A549 (cell line): ENCODE measurements around the gene MAD1L1. TPM values are rescaled to one million over a fixed set of nuclear protein-coding genes. Genes with fewer than 3 reads are reported as not detected.

Experiments
- ATAC-seq, 2 experiments: fragments of 200-7000 bp in 1 of 2; fragments of >200 bp in 1 of 2; cut with Nextera tagmentation in 1 of 2; cut with Tn5 transposase in 1 of 2; 3 replicates each; pipeline versions ENCODE4 v1.8.0 to v1.9.1; 2018 to 2020; ENCODE audit warnings: mild to moderate bottlenecking in 1 of 2, moderate library complexity in 1 of 2
- CTCF ChIA-PET: fragments of 300-600 bp; sonication (Branson Sonifier 250); formaldehyde crosslinking; extraction: SDS; loops from one replicate; lab custom pipeline; 2021; ENCODE audit warnings: antibody characterized with exemption, inconsistent platforms; lab: Yijun Ruan, JAX
- POLR2A ChIA-PET: fragments of 350-600 bp; formaldehyde crosslinking; extraction: SDS; loops from one replicate; lab custom pipeline; 2021; ENCODE audit warnings: antibody characterized with exemption, inconsistent platforms; lab: Yijun Ruan, JAX
- DNase-seq, 2 experiments: peaks; one replicate each; pipeline versions ENCODE4 v3.0.0 to v3.0.0-alpha.2; 2011 to 2016; ENCODE audit warnings: low read depth in 1 of 2, low spot score in 1 of 2
- FAIRE-seq: peaks from 2 replicates; lab custom pipeline; 2011; peaks lifted over from hg19 to GRCh38; lab: Jason Lieb, UNC
- H3K27ac ChIP-seq, 2 experiments: fragments of >200 bp; sonication (Bioruptor Twin); formaldehyde crosslinking; 3 replicates each; pipeline ENCODE4 v1.5.1; 2016 to 2017
- H3K4me1 ChIP-seq: fragments of >200 bp; sonication (Bioruptor Twin); formaldehyde crosslinking; 3 replicates; pipeline ENCODE4 v1.6.1; 2016
- H3K4me2 ChIP-seq: fragments of >200 bp; sonication (Bioruptor Twin); formaldehyde crosslinking; 3 replicates; pipeline ENCODE4 v1.6.1; 2016
- H3K4me3 ChIP-seq: fragments of >200 bp; sonication (Bioruptor Twin); formaldehyde crosslinking; 3 replicates; pipeline ENCODE4 v1.5.1; 2016
- H3K9me3 ChIP-seq: fragments of >200 bp; sonication (Bioruptor Twin); formaldehyde crosslinking; 3 replicates; pipeline ENCODE4 v1.6.1; 2016
- CBX2 ChIP-seq: fragments of 200-600 bp; sonication (generic); IDR thresholded peaks from 2 replicates; pipeline ENCODE4 v1.6.1; 2016; ENCODE audit warnings: low read depth, mild to moderate bottlenecking, borderline replicate concordance
- CBX8 ChIP-seq: fragments of 200-600 bp; sonication (generic); IDR thresholded peaks from 2 replicates; pipeline ENCODE4 v1.6.1; 2016
- CEBPB ChIP-seq, 2 experiments: fragments of >200 bp in 1 of 2; sonication (Bioruptor Twin) in 1 of 2; formaldehyde crosslinking in 1 of 2; IDR thresholded peaks; 2 replicates each; pipeline ENCODE4 v1.6.1; 2012 to 2016
- CHD2 ChIP-seq: fragments of 150-350 bp; IDR thresholded peaks from 2 replicates; pipeline ENCODE4 v1.6.1; 2014; ENCODE audit warnings: low read length; ENCODE audit not compliant: partially characterized antibody
- CHD4 ChIP-seq: fragments of 200-600 bp; sonication (generic); IDR thresholded peaks from 2 replicates; pipeline ENCODE4 v1.6.1; 2016; ENCODE audit warnings: antibody characterized with exemption, mild to moderate bottlenecking, borderline replicate concordance
- EHMT2 ChIP-seq: fragments of 200-600 bp; sonication (generic); IDR thresholded peaks from 2 replicates; pipeline ENCODE4 v1.6.1; 2016; ENCODE audit warnings: antibody characterized with exemption, low read depth, mild to moderate bottlenecking, moderate library complexity
- EP300 ChIP-seq, 2 experiments: fragments of >200 bp; sonication (Bioruptor Twin); formaldehyde crosslinking; IDR thresholded peaks; 2 replicates in 1 of 2; 3 replicates in 1 of 2; pipeline ENCODE4 v1.6.1; 2016 to 2017
- ESRRA ChIP-seq: fragments of 150-350 bp; IDR thresholded peaks from 2 replicates; pipeline ENCODE4 v1.6.1; 2014; ENCODE audit warnings: mild to moderate bottlenecking, low read length, borderline replicate concordance
- FOXS1 ChIP-seq: fragments of 250-450 bp; sonication (Bioruptor Pico); IDR thresholded peaks from 2 replicates; pipeline ENCODE4 v1.5.0; 2020; ENCODE audit warnings: mild to moderate bottlenecking, moderate library complexity
- HDAC2 ChIP-seq: fragments of 200-600 bp; sonication (generic); IDR thresholded peaks from 2 replicates; pipeline ENCODE4 v1.6.1; 2016
- HOXA7 ChIP-seq: fragments of 250-450 bp; sonication (Bioruptor Pico); IDR thresholded peaks from 2 replicates; pipeline ENCODE4 v1.5.0; 2020; ENCODE audit warnings: mild to moderate bottlenecking, moderate library complexity
- JUN ChIP-seq, 2 experiments: fragments of >200 bp; sonication (Bioruptor Twin); formaldehyde crosslinking; IDR thresholded peaks; 2 replicates in 1 of 2; 3 replicates in 1 of 2; pipeline ENCODE4 v1.6.1; 2016 to 2017
- KDM1A ChIP-seq: fragments of 200-600 bp; sonication (generic); IDR thresholded peaks from 2 replicates; pipeline ENCODE4 v1.6.1; 2016; ENCODE audit warnings: low read depth, mild to moderate bottlenecking
- MAFK ChIP-seq: fragments of 450-650 bp; IDR thresholded peaks from 2 replicates; pipeline ENCODE4 v1.6.1; 2014; ENCODE audit not compliant: partially characterized antibody
- MAZ ChIP-seq: fragments of 150-350 bp; IDR thresholded peaks from 2 replicates; pipeline ENCODE4 v1.6.1; 2014; ENCODE audit warnings: antibody characterized with exemption, low read depth, low read length, borderline replicate concordance
- MYC ChIP-seq: IDR thresholded peaks from 2 replicates; pipeline ENCODE4 v1.6.1; 2012; ENCODE audit warnings: mild to moderate bottlenecking, inconsistent platforms, low read length, improper control_type of control experiment, borderline replicate concordance
- NFE2L2 ChIP-seq: fragments of 150-350 bp; conservative IDR thresholded peaks from 2 replicates; pipeline ENCODE4 v1.6.1; 2014; ENCODE audit warnings: low read length
- NPAS2 ChIP-seq: fragments of 250-450 bp; sonication (Bioruptor Pico); IDR thresholded peaks from 2 replicates; pipeline ENCODE4 v1.8.0; 2022; ENCODE audit warnings: mild to moderate bottlenecking, moderate library complexity, borderline replicate concordance
- PHF8 ChIP-seq: fragments of 200-600 bp; sonication (generic); IDR thresholded peaks from 2 replicates; pipeline ENCODE4 v1.6.1; 2016; ENCODE audit warnings: low read depth, mild to moderate bottlenecking, antibody characterized with exemption, moderate library complexity, borderline replicate concordance
- POLR2AphosphoS2 ChIP-seq: conservative IDR thresholded peaks from 2 replicates; pipeline ENCODE4 v1.6.1; 2012; ENCODE audit warnings: low read length, improper control_type of control experiment, inconsistent platforms
- RAD21 ChIP-seq, 2 experiments: fragments of >200 bp in 1 of 2; sonication (Bioruptor Twin) in 1 of 2; formaldehyde crosslinking in 1 of 2; IDR thresholded peaks in 1 of 2; conservative IDR thresholded peaks in 1 of 2; 2 replicates in 1 of 2; 3 replicates in 1 of 2; pipeline ENCODE4 v1.6.1; 2012 to 2018; ENCODE audit warnings: inconsistent platforms in 1 of 2
- RARB ChIP-seq: fragments of 250-450 bp; sonication (Bioruptor Pico); IDR thresholded peaks from 2 replicates; pipeline ENCODE4 v1.8.0; 2021; ENCODE audit warnings: mild to moderate bottlenecking, moderate library complexity
- RCOR1 ChIP-seq: fragments of 150-350 bp; IDR thresholded peaks from 2 replicates; pipeline ENCODE4 v1.6.1; 2014; ENCODE audit warnings: antibody characterized with exemption, low read length, low read depth
- RFX5 ChIP-seq: fragments of 450-650 bp; IDR thresholded peaks from 2 replicates; pipeline ENCODE4 v1.7.1; 2014; ENCODE audit warnings: antibody characterized with exemption, mild to moderate bottlenecking, moderate library complexity
- SREBF2 ChIP-seq: fragments of 450-650 bp; IDR thresholded peaks from 2 replicates; pipeline ENCODE4 v1.6.1; 2014; ENCODE audit warnings: mild to moderate bottlenecking, moderate library complexity
- ZNF302 ChIP-seq: fragments of 250-450 bp; sonication (Bioruptor Pico); IDR thresholded peaks from 2 replicates; pipeline ENCODE4 v1.9.0; 2021; ENCODE audit warnings: inconsistent platforms, mild to moderate bottlenecking, moderate library complexity
- WGBS: methylation state at CpG from one replicate; pipeline ENCODE4 v1.1.6; 2017; ENCODE audit errors: missing lambda C conversion rate; 5-methylcytosine and 5-hydroxymethylcytosine counted together
- polyA plus RNA-seq, 4 experiments: library from polyadenylated mRNA; depleted of rRNA in 3 of 4; stranded (reverse); fragments of >200 nt; fragmentation: RNase III in 1 of 4; extraction: RNeasy Plus Mini Kit Qiagen cat#74134 plus additional on column Dnase treatment in 1 of 4; gene quantifications; 2 replicates in 3 of 4; 3 replicates in 1 of 4; pipeline ENCODE4 v1.2.3, GENCODE V29; 2011 to 2017
- TF ChIP-seq, protein P1 (sequence below): fragments of >200 bp; sonication (Bioruptor Twin); formaldehyde crosslinking; IDR thresholded peaks from 3 replicates; pipeline ENCODE4 v1.6.1; 2016
- TF ChIP-seq, protein P2 (sequence below): fragments of 150-350 bp; IDR thresholded peaks from 2 replicates; pipeline ENCODE4 v1.6.1; 2014; ENCODE audit warnings: low read depth, mild to moderate bottlenecking, low read length
- TF ChIP-seq, protein P3 (sequence below): fragments of >200 bp; sonication (Bioruptor Twin); formaldehyde crosslinking; IDR thresholded peaks from 3 replicates; pipeline ENCODE4 v1.5.1; 2016
- TF ChIP-seq, protein P4 (sequence below): IDR thresholded peaks from 2 replicates; pipeline ENCODE4 v1.6.1; 2012; ENCODE audit warnings: low read depth, borderline replicate concordance
- TF ChIP-seq, protein P5 (sequence below): IDR thresholded peaks from 2 replicates; pipeline ENCODE4 v1.6.1; 2012

The MAD1L1 gene
- polyA plus RNA-seq, 2 of the 4 experiments (the other 2 are of a cell fraction), result 13.6 to 16.6 TPM

DNA sequence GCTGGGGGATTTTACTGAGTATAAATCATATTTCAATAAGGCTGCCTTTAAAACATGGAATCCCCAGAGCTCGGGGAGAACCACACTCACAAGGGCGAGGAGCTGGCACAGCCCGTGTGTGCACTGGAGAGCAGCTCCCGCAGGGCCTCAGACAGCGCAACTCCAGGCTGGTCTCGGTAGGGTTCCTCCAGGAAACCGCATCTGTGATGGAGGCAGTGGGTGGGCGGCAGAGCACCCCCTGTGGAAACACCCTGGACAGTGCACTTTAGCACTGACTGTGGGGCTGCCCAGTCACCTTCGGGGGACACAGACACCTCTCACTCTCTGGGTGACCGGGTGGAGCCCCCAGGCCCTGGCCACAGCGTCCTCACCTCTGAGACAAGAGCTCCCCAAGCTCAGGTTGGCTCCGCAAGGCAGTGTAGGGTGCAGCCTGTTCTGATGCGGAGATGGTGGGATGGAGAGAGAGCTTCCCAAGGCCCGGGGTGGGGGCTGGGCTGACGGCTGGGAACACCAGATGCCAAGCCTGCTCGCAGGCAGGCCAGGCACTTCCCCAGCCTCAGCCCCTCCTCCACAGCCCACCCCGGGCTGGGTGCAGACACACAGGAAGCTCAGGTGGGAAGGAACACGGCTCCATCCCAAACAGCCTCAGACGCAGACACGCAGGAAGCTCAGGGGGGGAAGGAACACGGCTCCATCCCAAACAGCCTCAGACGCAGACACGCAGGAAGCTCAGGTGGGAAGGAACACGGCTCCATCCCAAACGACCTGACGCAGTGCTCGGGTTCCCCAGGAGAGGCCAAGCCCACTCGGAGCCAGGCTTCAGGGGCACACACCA is 224.4 kb downstream of the MAD1L1 start:
- Histone ChIP-seq H3K4me2 (no peak overlapping the region), H3K9me3 (no peaks in the 10 kb centered on the region), H3K4me3 (no peak overlapping the region)
- DNase-seq (no peak), ATAC-seq (no peak), FAIRE-seq (no peak)
- 85% methylated on average over 18 of the region's 28 CpGs for WGBS
- CTCF ChIA-PET, result interaction anchor here (1.3 kb wide), 1 partner anchor 31 kb away, joined by 3 read pairs; no protein-coding TSS in a partner anchor
- TF ChIP-seq RCOR1 (no peak), CBX2 (no peak), JUN (IDR thresholded peaks at IDR 0.05) (no peak), ZNF302 (no peak), CBX8 (no peak), RFX5 (no peak), MAZ (no peak), MAFK (no peak), ESRRA (no peak), MYC (no peak), RAD21 (conservative IDR thresholded peaks at IDR 0.05 in 1 of 2, IDR thresholded peaks at IDR 0.05 in 1 of 2) (no peak), PHF8 (no peak), EHMT2 (no peak)
- TF ChIP-seq, protein P1, sequence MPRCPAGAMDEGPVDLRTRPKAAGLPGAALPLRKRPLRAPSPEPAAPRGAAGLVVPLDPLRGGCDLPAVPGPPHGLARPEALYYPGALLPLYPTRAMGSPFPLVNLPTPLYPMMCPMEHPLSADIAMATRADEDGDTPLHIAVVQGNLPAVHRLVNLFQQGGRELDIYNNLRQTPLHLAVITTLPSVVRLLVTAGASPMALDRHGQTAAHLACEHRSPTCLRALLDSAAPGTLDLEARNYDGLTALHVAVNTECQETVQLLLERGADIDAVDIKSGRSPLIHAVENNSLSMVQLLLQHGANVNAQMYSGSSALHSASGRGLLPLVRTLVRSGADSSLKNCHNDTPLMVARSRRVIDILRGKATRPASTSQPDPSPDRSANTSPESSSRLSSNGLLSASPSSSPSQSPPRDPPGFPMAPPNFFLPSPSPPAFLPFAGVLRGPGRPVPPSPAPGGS, result no peak
- TF ChIP-seq, protein P2, sequence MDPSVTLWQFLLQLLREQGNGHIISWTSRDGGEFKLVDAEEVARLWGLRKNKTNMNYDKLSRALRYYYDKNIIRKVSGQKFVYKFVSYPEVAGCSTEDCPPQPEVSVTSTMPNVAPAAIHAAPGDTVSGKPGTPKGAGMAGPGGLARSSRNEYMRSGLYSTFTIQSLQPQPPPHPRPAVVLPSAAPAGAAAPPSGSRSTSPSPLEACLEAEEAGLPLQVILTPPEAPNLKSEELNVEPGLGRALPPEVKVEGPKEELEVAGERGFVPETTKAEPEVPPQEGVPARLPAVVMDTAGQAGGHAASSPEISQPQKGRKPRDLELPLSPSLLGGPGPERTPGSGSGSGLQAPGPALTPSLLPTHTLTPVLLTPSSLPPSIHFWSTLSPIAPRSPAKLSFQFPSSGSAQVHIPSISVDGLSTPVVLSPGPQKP, result no peak
- TF ChIP-seq, all 56 proteins: peak for 0
- POLR2A ChIA-PET, result no interaction called here
- no peaks in the 10 kb centered on the region for H3K4me1 ChIP-seq
- H3K27ac ChIP-seq, result no peak overlapping the region

DNA sequence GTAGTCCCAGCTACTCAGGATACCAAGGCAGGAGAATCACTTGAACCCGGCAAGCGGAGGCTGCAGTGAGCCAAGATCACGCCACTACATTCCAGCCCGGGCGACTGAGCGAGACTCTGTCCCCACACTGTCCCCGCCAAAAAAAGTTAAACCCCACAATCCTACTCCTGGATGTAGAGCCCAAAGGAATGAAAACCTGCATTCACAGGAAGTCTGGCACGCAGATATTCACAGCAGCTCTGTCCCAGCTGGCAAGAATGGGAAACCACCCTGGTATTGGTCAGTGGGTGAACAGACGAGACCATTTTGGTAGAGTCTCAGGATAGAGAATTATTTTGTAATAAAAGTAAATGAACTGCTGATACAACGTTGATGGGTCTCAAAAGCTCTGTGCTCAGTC is 225.2 kb downstream of the MAD1L1 start:
- H3K4me2 ChIP-seq, result no peak overlapping the region
- DNase-seq (no peak), ATAC-seq (no peak), FAIRE-seq (no peak)
- H3K9me3 ChIP-seq, result no peaks in the 10 kb centered on the region
- POLR2A ChIA-PET, result no interaction called here
- 92% methylated on average over 9 of the region's 10 CpGs for WGBS
- CTCF ChIA-PET, result interaction anchor here (1.2 to 1.3 kb wide), 2 partner anchors 32 to 34 kb away, joined by 3 read pairs; no protein-coding TSS in a partner anchor
- H3K27ac ChIP-seq, result no peak overlapping the region
- H3K4me3 ChIP-seq, result no peak overlapping the region
- no peaks in the 10 kb centered on the region for H3K4me1 ChIP-seq
- TF ChIP-seq HOXA7, result no peak
- no peak for TF ChIP-seq CEBPB (IDR thresholded peaks at IDR 0.05)
- TF ChIP-seq EHMT2, result no peak
- no peak for TF ChIP-seq RARB (CRISPR knock-in tag)
- TF ChIP-seq CBX2, result no peak
- no peak for TF ChIP-seq NFE2L2
- TF ChIP-seq, protein P3, sequence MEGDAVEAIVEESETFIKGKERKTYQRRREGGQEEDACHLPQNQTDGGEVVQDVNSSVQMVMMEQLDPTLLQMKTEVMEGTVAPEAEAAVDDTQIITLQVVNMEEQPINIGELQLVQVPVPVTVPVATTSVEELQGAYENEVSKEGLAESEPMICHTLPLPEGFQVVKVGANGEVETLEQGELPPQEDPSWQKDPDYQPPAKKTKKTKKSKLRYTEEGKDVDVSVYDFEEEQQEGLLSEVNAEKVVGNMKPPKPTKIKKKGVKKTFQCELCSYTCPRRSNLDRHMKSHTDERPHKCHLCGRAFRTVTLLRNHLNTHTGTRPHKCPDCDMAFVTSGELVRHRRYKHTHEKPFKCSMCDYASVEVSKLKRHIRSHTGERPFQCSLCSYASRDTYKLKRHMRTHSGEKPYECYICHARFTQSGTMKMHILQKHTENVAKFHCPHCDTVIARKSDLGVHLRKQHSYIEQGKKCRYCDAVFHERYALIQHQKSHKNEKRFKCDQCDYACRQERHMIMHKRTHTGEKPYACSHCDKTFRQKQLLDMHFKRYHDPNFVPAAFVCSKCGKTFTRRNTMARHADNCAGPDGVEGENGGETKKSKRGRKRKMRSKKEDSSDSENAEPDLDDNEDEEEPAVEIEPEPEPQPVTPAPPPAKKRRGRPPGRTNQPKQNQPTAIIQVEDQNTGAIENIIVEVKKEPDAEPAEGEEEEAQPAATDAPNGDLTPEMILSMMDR, result no peak
- TF ChIP-seq POLR2AphosphoS2, result no peak
- no peak for TF ChIP-seq CHD4
- TF ChIP-seq JUN (IDR thresholded peaks at IDR 0.05), result no peak
- no peak for TF ChIP-seq FOXS1 (CRISPR knock-in tag)
- TF ChIP-seq NPAS2 (CRISPR knock-in tag), result no peak
- no peak for TF ChIP-seq CHD2
- no peak for TF ChIP-seq HDAC2
- TF ChIP-seq, protein P4, sequence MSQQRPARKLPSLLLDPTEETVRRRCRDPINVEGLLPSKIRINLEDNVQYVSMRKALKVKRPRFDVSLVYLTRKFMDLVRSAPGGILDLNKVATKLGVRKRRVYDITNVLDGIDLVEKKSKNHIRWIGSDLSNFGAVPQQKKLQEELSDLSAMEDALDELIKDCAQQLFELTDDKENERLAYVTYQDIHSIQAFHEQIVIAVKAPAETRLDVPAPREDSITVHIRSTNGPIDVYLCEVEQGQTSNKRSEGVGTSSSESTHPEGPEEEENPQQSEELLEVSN, result no peak
- TF ChIP-seq, protein P5, sequence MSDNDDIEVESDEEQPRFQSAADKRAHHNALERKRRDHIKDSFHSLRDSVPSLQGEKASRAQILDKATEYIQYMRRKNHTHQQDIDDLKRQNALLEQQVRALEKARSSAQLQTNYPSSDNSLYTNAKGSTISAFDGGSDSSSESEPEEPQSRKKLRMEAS, result no peak
- TF ChIP-seq KDM1A, result no peak
- no peak for TF ChIP-seq EP300 (IDR thresholded peaks at IDR 0.05)
- no peak for TF ChIP-seq SREBF2
